DOHH2 (cell line): Measurements from ENCODE around the gene CIPC.

Source experiments
- H3F3A ChIP-seq: fragments of 200-600 bp; sonication (generic), shearing (Covaris generic); 2 replicates; pipeline ENCODE4 v1.6.0; 2016; ENCODE audit warnings: antibody characterized with exemption, mild to moderate bottlenecking; ENCODE audit not compliant: control insufficient read depth, insufficient read depth
- H3K27ac ChIP-seq: fragments of 200-600 bp; sonication (generic); 2 replicates; pipeline ENCODE4 v1.5.1; 2014; ENCODE audit warnings: low read depth, mild to moderate bottlenecking, low read length, moderate library complexity
- H3K27me3 ChIP-seq: fragments of 200-600 bp; sonication (generic); 2 replicates; pipeline ENCODE4 v1.6.1; 2014; ENCODE audit warnings: mild to moderate bottlenecking, low read length, mixed read lengths; ENCODE audit not compliant: control insufficient read depth
- H3K36me3 ChIP-seq: fragments of 200-600 bp; sonication (generic); 2 replicates; pipeline ENCODE4 v1.6.1; 2014; ENCODE audit warnings: mild to moderate bottlenecking, low read length, moderate library complexity, mixed read lengths; ENCODE audit not compliant: control insufficient read depth
- H3K4me1 ChIP-seq: fragments of 200-600 bp; sonication (generic); 2 replicates; pipeline ENCODE4 v1.6.1; 2014; ENCODE audit warnings: mild to moderate bottlenecking, low read length, mixed read lengths; ENCODE audit not compliant: control insufficient read depth
- H3K4me2 ChIP-seq: fragments of 200-600 bp; sonication (generic); 2 replicates; pipeline ENCODE4 v1.6.0; 2014; ENCODE audit warnings: mild to moderate bottlenecking, low read length, moderate library complexity
- H3K4me3 ChIP-seq: fragments of 200-600 bp; sonication (generic); 2 replicates; pipeline ENCODE4 v1.5.1; 2014; ENCODE audit warnings: mild to moderate bottlenecking, low read length, mixed read lengths
- H3K79me2 ChIP-seq: fragments of 200-600 bp; sonication (generic); 2 replicates; pipeline ENCODE4 v1.6.1; 2014; ENCODE audit warnings: mild to moderate bottlenecking, low read length, mixed read lengths; ENCODE audit not compliant: control insufficient read depth
- H3K9me2 ChIP-seq: fragments of 200-600 bp; sonication (generic); replicated peaks from 2 replicates; pipeline ENCODE4 v1.6.1; 2014; ENCODE audit warnings: mild to moderate bottlenecking, low read length, mixed read lengths; ENCODE audit not compliant: control insufficient read depth
- H3K9me3 ChIP-seq: fragments of 200-600 bp; sonication (generic); 2 replicates; pipeline ENCODE4 v1.6.1; 2014; ENCODE audit warnings: antibody characterized with exemption, low read length, mixed read lengths; ENCODE audit not compliant: control insufficient read depth, insufficient read depth
- H4K20me1 ChIP-seq: fragments of 200-600 bp; sonication (generic); 2 replicates; pipeline ENCODE4 v1.6.0; 2014; ENCODE audit warnings: low read depth, mild to moderate bottlenecking, antibody characterized with exemption, low read length, moderate library complexity; ENCODE audit not compliant: control insufficient read depth, insufficient read depth
- EZH2phosphoT487 ChIP-seq: fragments of 200-600 bp; sonication (generic); IDR thresholded peaks from 2 replicates; pipeline ENCODE4 v1.6.1; 2017; ENCODE audit warnings: borderline replicate concordance, mild to moderate bottlenecking, antibody characterized with exemption, low read length, moderate library complexity, mixed read lengths
- TF ChIP-seq, protein P1 (sequence below): fragments of 200-600 bp; sonication (generic); IDR thresholded peaks from one replicate; pipeline ENCODE4 v1.5.1; 2014; ENCODE audit warnings: antibody characterized with exemption, mild to moderate bottlenecking, low read depth, low read length; ENCODE audit not compliant: poor library complexity, severe bottlenecking

Gene CIPC

DNA sequence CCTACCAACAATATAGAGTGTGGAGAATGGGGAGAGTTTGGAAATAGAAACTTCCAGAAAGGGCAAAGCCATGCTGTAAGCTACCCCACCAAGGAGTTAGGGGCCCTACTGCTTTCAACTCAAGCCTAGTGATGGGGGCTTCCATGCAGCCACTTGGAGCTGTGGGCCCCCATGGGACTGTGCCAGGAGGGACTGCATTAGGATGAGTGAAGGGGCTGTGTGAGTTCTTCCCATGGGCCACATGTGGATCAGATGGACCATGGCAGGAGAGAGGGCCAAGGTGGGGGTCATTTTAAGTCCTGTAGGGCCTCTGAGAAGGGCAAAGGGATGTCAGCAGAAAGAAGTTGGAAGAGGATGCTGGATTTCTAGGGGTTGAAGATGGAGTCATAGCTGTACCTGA is 23.1 kb upstream of the CIPC start:
- Histone ChIP-seq H3K9me3 (no peaks in the 10 kb centered on the region), H3K9me2 (no peaks in the 10 kb centered on the region)
- TF ChIP-seq EZH2phosphoT487, result no peak

DNA sequence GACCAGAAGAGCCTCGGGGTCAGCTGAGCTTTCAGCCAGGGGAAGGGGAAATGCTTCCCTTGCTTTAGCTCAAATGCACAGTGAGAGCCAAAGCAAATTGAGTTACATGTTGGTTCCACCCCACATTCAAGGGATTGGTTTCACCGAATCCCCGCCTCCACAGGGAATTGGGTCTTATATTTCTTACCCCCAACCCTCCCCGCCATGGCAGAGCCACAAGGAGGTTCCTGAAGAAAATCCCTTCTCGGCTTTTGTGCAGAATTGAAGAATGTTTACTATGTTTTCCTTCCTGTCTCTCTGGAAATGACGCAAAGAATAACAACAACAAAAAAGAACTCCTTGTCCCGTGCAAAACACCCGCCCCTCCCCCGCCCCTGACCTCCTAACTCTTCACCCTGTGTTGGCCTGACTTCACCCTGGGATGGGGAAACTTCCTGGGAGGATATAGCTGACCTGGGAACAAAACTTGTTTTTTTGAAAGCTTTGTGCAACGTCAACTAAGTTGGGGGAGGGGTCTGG is 21.9 kb upstream of the CIPC start:
- TF ChIP-seq, protein P1, sequence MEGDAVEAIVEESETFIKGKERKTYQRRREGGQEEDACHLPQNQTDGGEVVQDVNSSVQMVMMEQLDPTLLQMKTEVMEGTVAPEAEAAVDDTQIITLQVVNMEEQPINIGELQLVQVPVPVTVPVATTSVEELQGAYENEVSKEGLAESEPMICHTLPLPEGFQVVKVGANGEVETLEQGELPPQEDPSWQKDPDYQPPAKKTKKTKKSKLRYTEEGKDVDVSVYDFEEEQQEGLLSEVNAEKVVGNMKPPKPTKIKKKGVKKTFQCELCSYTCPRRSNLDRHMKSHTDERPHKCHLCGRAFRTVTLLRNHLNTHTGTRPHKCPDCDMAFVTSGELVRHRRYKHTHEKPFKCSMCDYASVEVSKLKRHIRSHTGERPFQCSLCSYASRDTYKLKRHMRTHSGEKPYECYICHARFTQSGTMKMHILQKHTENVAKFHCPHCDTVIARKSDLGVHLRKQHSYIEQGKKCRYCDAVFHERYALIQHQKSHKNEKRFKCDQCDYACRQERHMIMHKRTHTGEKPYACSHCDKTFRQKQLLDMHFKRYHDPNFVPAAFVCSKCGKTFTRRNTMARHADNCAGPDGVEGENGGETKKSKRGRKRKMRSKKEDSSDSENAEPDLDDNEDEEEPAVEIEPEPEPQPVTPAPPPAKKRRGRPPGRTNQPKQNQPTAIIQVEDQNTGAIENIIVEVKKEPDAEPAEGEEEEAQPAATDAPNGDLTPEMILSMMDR, result no peak
- TF ChIP-seq EZH2phosphoT487, result no peak
- Histone ChIP-seq H3K27me3 (peaks cover 8% of the 10 kb centered on the region), H3K4me3 (no peak overlapping the region), H3K27ac (no peak overlapping the region), H3K4me1 (peaks cover 3% of the 10 kb centered on the region), H3F3A (no peaks in the 10 kb centered on the region), H3K36me3 (no peaks in the 10 kb centered on the region), H3K4me2 (no peak overlapping the region), H3K9me2 (no peaks in the 10 kb centered on the region), H3K9me3 (no peaks in the 10 kb centered on the region), H3K79me2 (no peaks in the 10 kb centered on the region), H4K20me1 (no peaks in the 10 kb centered on the region)

More for the DNA sequence above, 23.1 kb upstream of the CIPC start:
- Histone ChIP-seq H3K4me1 (no peaks in the 10 kb centered on the region), H3K36me3 (no peaks in the 10 kb centered on the region), H3K4me3 (no peak overlapping the region), H3K79me2 (no peaks in the 10 kb centered on the region), H3K27me3 (peaks cover 11% of the 10 kb centered on the region), H3F3A (no peaks in the 10 kb centered on the region), H4K20me1 (no peaks in the 10 kb centered on the region), H3K27ac (no peak overlapping the region), H3K4me2 (no peak overlapping the region)

GRCh38 chr14:77077040-77077439 is 21.0 kb upstream of the CIPC start:
- H3K4me1 ChIP-seq, result peaks cover 12% of the 10 kb centered on the region
- no peaks in the 10 kb centered on the region for H3K79me2 ChIP-seq
- no peaks in the 10 kb centered on the region; the same call in 1 of the 2 replicates for H3F3A ChIP-seq
- peaks cover 8% of the 10 kb centered on the region for H3K27me3 ChIP-seq
- H3K9me2 ChIP-seq, result no peaks in the 10 kb centered on the region
- H3K4me2 ChIP-seq, result no peak overlapping the region
- H4K20me1 ChIP-seq, result no peaks in the 10 kb centered on the region
- no peaks in the 10 kb centered on the region for H3K36me3 ChIP-seq
- H3K4me3 ChIP-seq, result no peak overlapping the region
- H3K9me3 ChIP-seq, result no peaks in the 10 kb centered on the region
- H3K27ac ChIP-seq, result no peak overlapping the region
- TF ChIP-seq, protein P1, result no peak
- no peak for TF ChIP-seq EZH2phosphoT487

- no peaks in the 10 kb centered on the region for H3K9me3 ChIP-seq
- no peak overlapping the region for H3K4me3 ChIP-seq
- no peaks in the 10 kb centered on the region for H3K9me2 ChIP-seq
- H3K4me1 ChIP-seq, result peaks cover 18% of the 10 kb centered on the region
- H3F3A ChIP-seq, result peaks cover 2% of the 10 kb centered on the region
- H4K20me1 ChIP-seq, result no peaks in the 10 kb centered on the region
- H3K36me3 ChIP-seq, result no peaks in the 10 kb centered on the region
- peaks cover 24% of the 10 kb centered on the region for H3K27me3 ChIP-seq
- no peak for TF ChIP-seq EZH2phosphoT487
- TF ChIP-seq, protein P1, result no peak
- no peak overlapping the region for H3K27ac ChIP-seq
- no peak overlapping the region for H3K4me2 ChIP-seq
- no peaks in the 10 kb centered on the region for H3K79me2 ChIP-seq
Observed at GRCh38 chr14:77082356-77082755, 15.7 kb upstream of the CIPC start.
